ENCODE results near the gene MEA1.

Gene MEA1

GRCh38 chr6:42978839-42979522 is 34.8 kb downstream of the MEA1 start, which contains the start of gene PEX6:
TSS of gene PEX6 (minus strand) at chr6:42979181. CDS start at chr6:42979150, 31 bp downstream.
- no peaks in the 10 kb centered on the region for H3K27me3 ChIP-seq (ENCODE audit: control insufficient read depth, insufficient read depth, low read length)
- peak within 1 kb of the TSS; percentile 59 for H3K9ac ChIP-seq (ENCODE audit: low read length)
- H3K9me3 ChIP-seq (ENCODE audit: control insufficient read depth, low read depth, low read length): no peaks in the 10 kb centered on the region
- peak within 1 kb of the TSS; percentile 61 for H3K4me3 ChIP-seq (ENCODE audit: low read length)
- H3K4me1 ChIP-seq (ENCODE audit: control insufficient read depth, low read depth, low read length): peaks cover 5% of the 10 kb centered on the region
- peak within 1 kb of the TSS; percentile 16 for H3K27ac ChIP-seq (ENCODE audit: low read length)
- no peaks in the 10 kb centered on the region for H3K36me3 ChIP-seq (ENCODE audit: control insufficient read depth, low read depth, low read length)

- Histone ChIP-seq H3K9ac (ENCODE audit: low read length) (peak overlapping the region; percentile 59), H3K27me3 (ENCODE audit: control insufficient read depth, insufficient read depth, low read length) (no peaks in the 10 kb centered on the region), H3K27ac (ENCODE audit: low read length) (no peak overlapping the region), H3K9me3 (ENCODE audit: control insufficient read depth, low read depth, low read length) (no peaks in the 10 kb centered on the region), H3K36me3 (ENCODE audit: control insufficient read depth, low read depth, low read length) (no peaks in the 10 kb centered on the region), H3K4me1 (ENCODE audit: control insufficient read depth, low read depth, low read length) (peaks cover 5% of the 10 kb centered on the region), H3K4me3 (ENCODE audit: low read length) (peak overlapping the region; percentile 61)
Observed at GRCh38 chr6:42978487-42978838, 35.3 kb downstream of the MEA1 start.

- Histone ChIP-seq H3K27ac (ENCODE audit: low read length) (no peak overlapping the region), H3K4me1 (ENCODE audit: control insufficient read depth, low read depth, low read length) (peaks cover 5% of the 10 kb centered on the region), H3K9ac (ENCODE audit: low read length) (no peak overlapping the region), H3K36me3 (ENCODE audit: control insufficient read depth, low read depth, low read length) (no peaks in the 10 kb centered on the region), H3K4me3 (ENCODE audit: low read length) (no peak overlapping the region), H3K9me3 (ENCODE audit: control insufficient read depth, low read depth, low read length) (no peaks in the 10 kb centered on the region), H3K27me3 (ENCODE audit: control insufficient read depth, insufficient read depth, low read length) (no peaks in the 10 kb centered on the region)
Observed at GRCh38 chr6:42974919-42975505, 38.7 kb downstream of the MEA1 start.

- H3K4me1 ChIP-seq (ENCODE audit: control insufficient read depth, low read depth, low read length): no peaks in the 10 kb centered on the region
- H3K9me3 ChIP-seq (ENCODE audit: control insufficient read depth, low read depth, low read length): no peaks in the 10 kb centered on the region
- H3K36me3 ChIP-seq (ENCODE audit: control insufficient read depth, low read depth, low read length): no peaks in the 10 kb centered on the region
- no peaks in the 10 kb centered on the region for H3K27me3 ChIP-seq (ENCODE audit: control insufficient read depth, insufficient read depth, low read length)
- no peak overlapping the region for H3K9ac ChIP-seq (ENCODE audit: low read length)
- no peak overlapping the region for H3K27ac ChIP-seq (ENCODE audit: low read length)
- H3K4me3 ChIP-seq (ENCODE audit: low read length): no peak overlapping the region
Observed at GRCh38 chr6:42973926-42974325, 39.8 kb downstream of the MEA1 start.

GRCh38 chr6:42971746-42972327 is 41.9 kb downstream of the MEA1 start:
- no peak overlapping the region for H3K27ac ChIP-seq (ENCODE audit: low read length)
- H3K27me3 ChIP-seq (ENCODE audit: control insufficient read depth, insufficient read depth, low read length): no peaks in the 10 kb centered on the region
- no peak overlapping the region for H3K9ac ChIP-seq (ENCODE audit: low read length)
- H3K36me3 ChIP-seq (ENCODE audit: control insufficient read depth, low read depth, low read length): no peaks in the 10 kb centered on the region
- H3K4me3 ChIP-seq (ENCODE audit: low read length): no peak overlapping the region
- no peaks in the 10 kb centered on the region for H3K9me3 ChIP-seq (ENCODE audit: control insufficient read depth, low read depth, low read length)
- no peaks in the 10 kb centered on the region for H3K4me1 ChIP-seq (ENCODE audit: control insufficient read depth, low read depth, low read length)

- H3K9me3 ChIP-seq (ENCODE audit: control insufficient read depth, low read depth, low read length): no peaks in the 10 kb centered on the region
- H3K4me1 ChIP-seq (ENCODE audit: control insufficient read depth, low read depth, low read length): no peaks in the 10 kb centered on the region
- H3K27ac ChIP-seq (ENCODE audit: low read length): no peak overlapping the region
- no peak overlapping the region for H3K9ac ChIP-seq (ENCODE audit: low read length)
- H3K36me3 ChIP-seq (ENCODE audit: control insufficient read depth, low read depth, low read length): no peaks in the 10 kb centered on the region
- no peak overlapping the region for H3K4me3 ChIP-seq (ENCODE audit: low read length)
- H3K27me3 ChIP-seq (ENCODE audit: control insufficient read depth, insufficient read depth, low read length): no peaks in the 10 kb centered on the region
Observed at GRCh38 chr6:42970871-42971612, 42.7 kb downstream of the MEA1 start.

- H3K4me3 ChIP-seq (ENCODE audit: low read length): no peak overlapping the region
- no peaks in the 10 kb centered on the region for H3K4me1 ChIP-seq (ENCODE audit: control insufficient read depth, low read depth, low read length)
- H3K9me3 ChIP-seq (ENCODE audit: control insufficient read depth, low read depth, low read length): no peaks in the 10 kb centered on the region
- H3K9ac ChIP-seq (ENCODE audit: low read length): no peak overlapping the region
- H3K27me3 ChIP-seq (ENCODE audit: control insufficient read depth, insufficient read depth, low read length): no peaks in the 10 kb centered on the region
- H3K27ac ChIP-seq (ENCODE audit: low read length): no peak overlapping the region
- H3K36me3 ChIP-seq (ENCODE audit: control insufficient read depth, low read depth, low read length): peaks cover 2% of the 10 kb centered on the region
Observed at GRCh38 chr6:42969934-42970333, 43.8 kb downstream of the MEA1 start.

GRCh38 chr6:42969431-42969830 is 44.3 kb downstream of the MEA1 start:
- Histone ChIP-seq H3K36me3 (ENCODE audit: control insufficient read depth, low read depth, low read length) (peaks cover 3% of the 10 kb centered on the region), H3K9ac (ENCODE audit: low read length) (no peak overlapping the region), H3K27ac (ENCODE audit: low read length) (no peak overlapping the region), H3K27me3 (ENCODE audit: control insufficient read depth, insufficient read depth, low read length) (no peaks in the 10 kb centered on the region), H3K9me3 (ENCODE audit: control insufficient read depth, low read depth, low read length) (no peaks in the 10 kb centered on the region), H3K4me3 (ENCODE audit: low read length) (no peak overlapping the region), H3K4me1 (ENCODE audit: control insufficient read depth, low read depth, low read length) (no peaks in the 10 kb centered on the region)

GRCh38 chr6:42968783-42969182 is 45.0 kb downstream of the MEA1 start:
- no peak overlapping the region for H3K9ac ChIP-seq (ENCODE audit: low read length)
- no peaks in the 10 kb centered on the region for H3K4me1 ChIP-seq (ENCODE audit: control insufficient read depth, low read depth, low read length)
- no peaks in the 10 kb centered on the region for H3K9me3 ChIP-seq (ENCODE audit: control insufficient read depth, low read depth, low read length)
- no peak overlapping the region for H3K27ac ChIP-seq (ENCODE audit: low read length)
- H3K4me3 ChIP-seq (ENCODE audit: low read length): no peak overlapping the region
- peaks cover 3% of the 10 kb centered on the region for H3K36me3 ChIP-seq (ENCODE audit: control insufficient read depth, low read depth, low read length)
- no peaks in the 10 kb centered on the region for H3K27me3 ChIP-seq (ENCODE audit: control insufficient read depth, insufficient read depth, low read length)

- H3K9ac ChIP-seq (ENCODE audit: low read length): no peak overlapping the region
- no peaks in the 10 kb centered on the region for H3K9me3 ChIP-seq (ENCODE audit: control insufficient read depth, low read depth, low read length)
- H3K36me3 ChIP-seq (ENCODE audit: control insufficient read depth, low read depth, low read length): peaks cover 3% of the 10 kb centered on the region
- H3K4me1 ChIP-seq (ENCODE audit: control insufficient read depth, low read depth, low read length): no peaks in the 10 kb centered on the region
- H3K27ac ChIP-seq (ENCODE audit: low read length): no peak overlapping the region
- H3K27me3 ChIP-seq (ENCODE audit: control insufficient read depth, insufficient read depth, low read length): no peaks in the 10 kb centered on the region
- no peak overlapping the region for H3K4me3 ChIP-seq (ENCODE audit: low read length)
Observed at GRCh38 chr6:42968126-42968701, 45.5 kb downstream of the MEA1 start.

- no peak overlapping the region for H3K27ac ChIP-seq (ENCODE audit: low read length)
- H3K9me3 ChIP-seq (ENCODE audit: control insufficient read depth, low read depth, low read length): no peaks in the 10 kb centered on the region
- peaks cover 3% of the 10 kb centered on the region for H3K36me3 ChIP-seq (ENCODE audit: control insufficient read depth, low read depth, low read length)
- H3K4me1 ChIP-seq (ENCODE audit: control insufficient read depth, low read depth, low read length): no peaks in the 10 kb centered on the region
- H3K4me3 ChIP-seq (ENCODE audit: low read length): no peak overlapping the region
- no peaks in the 10 kb centered on the region for H3K27me3 ChIP-seq (ENCODE audit: control insufficient read depth, insufficient read depth, low read length)
- no peak overlapping the region for H3K9ac ChIP-seq (ENCODE audit: low read length)
Observed at GRCh38 chr6:42967228-42967627, 46.5 kb downstream of the MEA1 start.

Data from iPS-18a (cell line).